Activated CD4-positive, alpha-beta T cell treated with anti-CD3 and anti-CD28 coated beads, Interleukin-2, Interleukin-4, amounts not matched to agents 100 ng/mL and 50 ng/mL, durations not matched to agents 16 hours and 8 hours (primary cell): ENCODE results near the gene KCNMA1.
"Not testable (repeated sequence)": the region's sequence is repeated elsewhere in the genome, so short reads cannot be mapped to it uniquely, and the experiment has no call there.

Experiments
- DNase-seq: peaks from one replicate; pipeline ENCODE4 v3.0.0-alpha.2; 2020; ENCODE audit warnings: low spot score

KCNMA1 gene

DNA sequence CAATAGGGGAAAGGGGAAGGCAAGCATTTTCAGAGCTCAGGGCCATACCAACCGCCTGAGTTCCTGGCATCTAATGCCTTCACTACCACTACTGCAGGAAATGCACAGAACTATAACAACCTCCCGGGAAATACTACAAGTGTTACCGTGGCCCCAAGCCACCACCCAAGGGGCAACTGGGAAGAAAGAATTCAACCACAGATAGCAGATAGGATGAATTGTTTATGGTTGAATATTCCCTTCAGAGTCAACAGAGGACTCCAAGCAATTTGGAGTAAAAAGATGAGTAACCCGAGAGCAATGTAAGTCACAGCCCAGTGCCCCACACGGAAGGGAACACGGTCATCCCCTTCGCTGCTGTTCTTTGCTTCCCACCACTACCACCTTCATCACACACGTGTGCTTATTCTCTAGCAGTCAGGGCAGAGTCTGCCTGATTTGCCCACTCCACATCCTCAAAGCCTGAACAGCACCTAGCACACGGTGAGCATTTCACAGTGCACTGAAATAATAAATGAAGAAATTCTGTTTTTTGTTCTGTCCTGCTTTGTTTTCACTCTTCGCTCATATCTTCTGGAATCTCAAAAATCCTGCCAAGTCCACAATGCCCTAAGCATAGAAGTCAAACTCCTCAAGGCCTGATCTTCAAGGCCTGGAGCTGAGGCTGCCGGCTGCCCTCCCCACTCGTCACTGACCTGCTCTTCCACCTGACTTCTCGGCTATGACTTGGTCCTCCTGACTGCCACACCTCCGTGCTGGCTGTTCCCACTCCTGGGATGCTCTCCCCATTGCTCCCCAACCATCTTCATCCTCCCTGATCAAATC lies 221.1 kb downstream of the KCNMA1 start:
- DNase-seq = no peak

GRCh38 chr10:77415313-77415960 lies 222.2 kb downstream of the KCNMA1 start:
- no peak for DNase-seq

DNA sequence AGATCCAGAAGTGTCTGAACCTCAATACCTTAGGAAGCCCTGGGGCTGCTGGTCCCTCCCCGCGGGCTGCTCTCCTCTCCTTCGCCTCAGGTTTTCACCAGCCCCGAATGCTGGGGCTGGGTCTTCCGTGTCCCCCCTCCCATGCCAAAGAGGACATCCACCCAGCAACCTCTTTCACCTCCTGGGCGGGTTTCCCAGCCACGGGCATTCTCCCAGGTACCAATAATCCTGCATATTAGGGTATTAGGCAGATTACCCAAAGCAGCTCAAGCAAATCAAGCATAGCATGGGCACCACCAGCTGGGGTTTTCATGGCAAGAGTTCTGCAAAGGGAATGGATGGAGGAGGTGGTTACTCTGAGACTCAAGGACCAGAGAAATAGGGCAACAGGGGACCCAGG lies 224.4 kb downstream of the KCNMA1 start:
- no peak for DNase-seq

DNA sequence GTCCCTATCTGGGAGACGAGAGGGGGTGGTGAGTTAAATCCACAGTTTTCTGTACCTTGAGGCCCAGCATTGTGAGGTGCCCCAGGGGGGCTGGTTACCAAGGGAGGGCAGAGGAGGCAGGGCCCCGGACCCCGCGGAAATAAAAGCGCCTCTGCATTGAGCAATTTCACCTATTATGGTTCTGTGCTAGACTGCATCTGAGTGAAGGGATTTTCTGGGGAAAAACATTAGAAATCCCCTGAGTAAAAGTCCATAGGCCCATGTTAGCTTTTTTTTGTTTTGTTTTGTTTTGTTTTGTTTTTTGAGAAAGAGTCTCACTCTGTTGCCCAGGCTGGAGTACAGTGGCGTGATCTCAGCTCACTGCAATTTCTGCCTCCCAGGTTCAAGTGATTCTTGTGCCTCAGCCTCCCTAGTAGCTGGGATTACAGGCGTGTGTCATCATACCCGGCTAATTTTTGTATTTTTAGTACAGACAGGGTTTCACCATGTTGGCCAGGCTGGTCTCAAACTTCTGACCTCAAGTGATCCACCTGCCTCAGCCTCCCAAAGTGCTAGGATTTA lies 225.0 kb downstream of the KCNMA1 start:
- DNase-seq = not testable (repeated sequence)

DNA sequence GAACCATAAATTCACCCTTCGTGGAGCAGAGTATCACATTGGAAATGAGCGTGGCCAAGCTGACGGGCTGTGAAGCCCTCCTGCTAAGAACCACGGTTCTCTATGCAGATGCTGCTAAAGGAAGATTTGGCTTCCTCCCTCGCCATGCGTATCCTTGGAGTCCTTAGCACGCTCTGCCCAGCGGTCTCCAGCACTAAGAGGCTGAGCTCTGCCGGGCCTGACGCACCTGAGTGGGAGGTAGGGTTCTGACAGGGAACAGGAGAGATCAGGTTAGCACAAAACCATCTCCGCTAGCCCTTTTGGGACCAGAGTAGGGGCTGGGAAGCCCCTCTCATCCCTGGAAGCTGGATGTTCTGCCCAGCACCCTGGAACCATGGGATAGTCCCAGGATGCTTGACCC lies 225.8 kb downstream of the KCNMA1 start:
- DNase-seq = no peak

GRCh38 chr10:77410523-77410922 lies 227.1 kb downstream of the KCNMA1 start:
- DNase-seq = no peak

DNA sequence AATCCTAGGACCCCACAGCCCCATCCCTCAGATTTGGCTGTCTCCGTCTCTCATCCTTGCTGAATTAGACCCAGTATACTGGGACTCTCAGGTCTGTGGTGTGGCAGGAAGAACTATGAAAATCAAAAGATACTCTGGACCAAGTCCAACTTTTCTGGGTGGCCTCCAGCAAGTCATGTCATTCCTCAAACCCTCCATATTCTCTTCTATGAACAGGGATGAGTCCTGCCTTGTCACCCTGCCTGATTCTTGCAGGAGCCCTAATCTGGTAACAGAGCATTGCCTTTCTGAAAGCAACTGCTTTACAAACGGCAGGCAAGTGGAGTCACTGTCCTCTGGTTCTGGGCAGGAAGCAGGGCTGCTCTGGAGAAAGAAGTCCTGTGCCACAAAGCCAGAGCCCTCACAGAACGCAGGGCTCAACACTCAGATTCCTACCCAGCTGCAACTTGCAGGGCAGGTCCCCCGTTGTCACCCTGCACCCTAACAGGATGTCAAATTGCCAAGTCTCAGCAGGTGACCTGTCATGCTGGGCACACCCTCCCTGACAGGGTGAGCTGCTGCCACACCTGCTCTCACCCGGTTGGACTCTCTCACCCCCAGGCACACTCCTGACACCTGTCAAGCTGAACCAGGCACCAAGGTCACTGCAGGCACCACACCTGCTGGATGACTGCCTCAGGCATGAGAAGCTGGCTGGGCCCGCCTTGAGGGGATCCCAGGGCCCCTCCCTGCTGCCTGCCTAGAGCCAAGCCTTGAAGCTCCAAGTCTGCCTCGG lies 227.7 kb downstream of the KCNMA1 start:
- DNase-seq = no peak

DNA sequence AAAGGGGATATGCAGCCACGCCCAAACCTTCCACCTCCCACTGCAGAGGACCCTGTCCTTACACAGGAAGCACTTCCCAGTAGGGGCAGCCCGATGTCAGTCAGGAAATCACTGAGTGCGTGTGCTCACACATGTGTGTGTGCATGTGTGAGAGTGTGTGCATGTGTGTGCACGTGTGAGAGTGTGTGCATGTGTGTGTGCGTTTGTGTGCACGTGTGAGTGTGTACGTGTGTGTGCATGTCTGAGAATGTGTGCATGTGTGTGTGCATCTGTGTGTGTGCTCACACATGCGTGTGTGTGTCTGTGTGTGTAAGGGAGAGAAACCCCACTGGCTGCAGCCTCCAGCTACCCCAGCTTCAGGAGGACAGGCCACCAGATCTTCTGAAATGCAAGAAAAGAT lies 229.3 kb downstream of the KCNMA1 start:
- no peak for DNase-seq

GRCh38 chr10:77406764-77407430 lies 230.7 kb downstream of the KCNMA1 start:
- DNase-seq = no peak

DNA sequence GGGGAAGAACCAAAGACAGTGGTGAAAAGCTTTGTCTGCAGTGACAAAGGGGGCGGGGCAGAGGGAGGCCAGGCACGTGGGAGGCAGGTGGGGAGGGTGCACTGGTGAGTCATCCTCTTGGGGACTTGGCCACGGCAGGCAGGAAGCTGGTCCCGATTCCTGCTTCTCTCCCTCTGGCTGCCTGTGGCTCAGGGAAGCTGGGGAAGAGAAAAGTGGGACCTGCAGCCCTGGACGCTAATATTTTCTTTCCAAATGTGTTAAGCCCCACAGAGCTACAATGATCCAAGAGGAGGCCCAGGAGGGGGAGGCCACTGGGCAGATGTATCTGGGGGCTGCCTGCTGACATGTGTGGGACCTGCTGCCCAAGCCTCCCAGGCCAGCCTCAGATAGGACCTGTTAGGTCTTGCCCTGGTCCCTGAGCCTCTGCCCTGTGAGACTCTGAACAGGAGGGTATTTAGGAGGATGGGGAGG lies 231.8 kb downstream of the KCNMA1 start:
- no peak for DNase-seq

DNA sequence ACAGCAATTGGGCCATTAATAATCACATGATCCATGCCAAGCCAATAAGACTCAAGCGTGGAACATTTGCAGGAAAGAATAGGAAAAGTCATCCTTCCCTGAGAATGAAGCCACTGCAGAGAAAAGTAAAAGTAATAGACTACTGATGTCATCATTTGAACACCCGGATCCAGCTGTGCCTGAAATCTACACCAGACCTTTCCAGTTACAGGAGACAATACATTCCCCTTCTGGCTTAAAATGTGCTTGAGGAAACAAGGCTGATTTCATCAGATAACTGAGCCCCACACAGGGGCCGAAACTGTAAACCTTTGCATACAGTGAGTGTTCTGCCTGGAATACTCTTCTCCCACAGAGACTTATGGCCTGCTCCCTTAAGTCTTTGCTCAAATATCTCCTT lies 232.8 kb downstream of the KCNMA1 start:
- DNase-seq = no peak

DNA sequence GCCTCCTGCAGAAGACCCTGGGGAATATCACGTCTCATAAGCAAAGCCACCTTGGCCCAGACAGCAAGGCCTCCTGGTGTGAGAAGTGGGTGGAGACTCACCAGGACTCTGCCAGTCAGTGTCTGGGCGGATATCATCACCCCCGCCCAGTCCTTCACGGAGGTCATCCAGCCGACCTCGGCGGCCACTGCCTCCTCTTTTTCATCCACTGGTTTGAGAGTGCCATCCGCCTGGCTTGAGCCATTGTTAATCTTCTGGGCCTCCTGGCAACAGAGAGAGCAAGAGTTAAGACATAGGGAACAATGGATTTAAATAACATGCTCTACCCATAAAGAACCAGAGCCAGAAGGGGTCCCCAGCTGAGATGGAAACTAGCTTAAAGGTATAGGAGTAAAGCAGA lies 233.8 kb downstream of the KCNMA1 start:
- DNase-seq = no peak

GRCh38 chr10:77401683-77402082 lies 235.9 kb downstream of the KCNMA1 start:
- no peak for DNase-seq

GRCh38 chr10:77400033-77400432 lies 237.6 kb downstream of the KCNMA1 start:
- DNase-seq = no peak

DNA sequence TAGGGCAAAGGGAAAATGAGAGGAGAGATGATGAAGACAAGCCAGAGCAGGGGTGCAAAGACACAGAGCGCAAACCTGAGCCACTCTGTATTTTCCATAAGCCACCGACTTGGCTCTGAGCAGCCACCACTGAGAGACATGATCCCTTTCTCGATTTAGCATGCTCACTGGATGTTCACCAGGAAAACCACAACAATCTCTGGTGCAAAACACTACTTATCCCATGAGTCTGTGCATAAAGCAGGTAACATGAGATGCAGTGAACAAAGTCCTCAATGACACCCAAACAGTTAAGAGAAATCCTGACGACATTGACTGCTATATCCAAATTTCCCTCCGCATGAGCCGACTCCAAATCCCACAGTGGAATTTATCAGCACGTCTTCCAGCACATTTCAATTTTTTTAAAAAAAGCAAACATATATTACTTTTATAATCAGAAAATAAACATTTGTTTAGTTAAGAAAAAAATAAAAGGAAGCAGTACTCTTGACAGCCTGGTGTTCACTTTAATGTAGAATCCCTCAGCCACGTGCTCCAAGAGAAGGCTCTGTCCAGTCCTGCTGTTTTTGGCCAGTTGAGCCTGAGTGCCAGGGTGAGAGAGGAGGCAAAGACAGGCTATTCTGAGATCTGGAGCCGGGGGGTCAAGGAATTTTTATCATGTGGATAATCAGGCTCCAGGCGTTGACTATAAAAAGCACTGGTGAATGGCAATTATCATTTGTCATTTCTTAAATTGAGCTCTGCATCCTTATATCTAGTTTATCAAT lies 238.4 kb downstream of the KCNMA1 start:
- no peak for DNase-seq

- DNase-seq = no peak
Observed at GRCh38 chr10:77398558-77398957, 239.1 kb downstream of the KCNMA1 start.

GRCh38 chr10:77397103-77397502 lies 240.5 kb downstream of the KCNMA1 start:
- no peak for DNase-seq

DNA sequence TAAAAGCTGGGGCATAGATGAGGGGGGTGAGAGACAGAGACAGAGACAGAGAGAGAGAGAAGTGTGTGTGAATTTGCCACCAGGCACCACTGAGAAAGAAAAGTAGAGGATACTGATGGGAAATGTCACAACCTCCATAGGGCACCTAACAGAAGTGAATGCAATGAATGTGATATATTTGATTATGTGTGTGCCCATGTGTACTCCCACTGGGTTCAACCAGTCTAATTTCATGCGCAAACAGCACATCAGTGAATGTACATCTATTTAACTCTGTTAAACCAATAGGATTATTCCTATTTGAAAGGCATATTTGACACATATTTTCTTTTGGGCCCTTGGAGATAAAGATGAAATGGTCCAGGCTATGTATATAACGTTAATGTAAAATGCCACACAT lies 241.3 kb downstream of the KCNMA1 start:
- no peak for DNase-seq

GRCh38 chr10:77393821-77394501 lies 243.6 kb downstream of the KCNMA1 start:
- DNase-seq = no peak

DNA sequence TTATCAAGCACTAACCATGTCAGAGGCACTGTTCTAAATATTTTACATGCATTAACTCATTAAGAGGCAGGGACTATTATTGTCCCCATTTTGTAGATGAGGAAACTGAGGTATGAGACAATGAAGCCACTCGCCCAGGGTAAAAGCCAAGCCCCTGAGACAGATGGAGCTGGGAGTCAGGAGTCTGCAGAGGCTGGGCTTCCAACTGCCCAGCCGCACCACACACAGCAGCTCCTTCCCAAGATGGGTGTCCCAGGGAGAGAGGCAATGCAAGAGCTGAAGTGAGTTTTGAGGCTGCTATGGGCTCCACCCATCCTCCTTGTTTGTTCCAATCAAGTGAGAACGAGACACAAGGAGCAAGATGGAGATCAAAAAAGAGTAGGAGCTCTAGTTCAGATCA lies 244.2 kb downstream of the KCNMA1 start:
- DNase-seq = no peak

DNA sequence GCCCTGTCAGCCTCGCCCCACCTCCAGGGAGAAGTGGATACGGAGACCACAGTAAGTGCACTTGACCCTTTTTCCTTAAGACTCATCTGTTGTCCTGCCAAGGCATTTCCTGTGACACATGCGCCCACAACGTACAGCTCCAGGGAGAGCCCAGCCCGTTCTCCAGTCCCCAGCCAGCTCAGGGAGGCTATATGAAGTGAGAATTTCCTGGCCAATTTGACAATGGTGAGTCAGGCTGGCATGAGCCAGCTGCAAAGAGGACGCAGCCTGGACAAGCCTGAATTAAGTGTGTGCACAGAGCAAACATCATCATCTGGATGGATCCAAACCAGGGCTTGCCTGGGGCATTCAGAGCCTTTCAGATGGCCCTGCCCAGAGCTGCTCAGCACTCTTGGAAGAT lies 244.8 kb downstream of the KCNMA1 start:
- no peak for DNase-seq
